HG02885 (cell line): ENCODE data around the gene ZC3H18.

Source experiments
- ATAC-seq: cut with Tn5 transposase; IDR thresholded peaks from one replicate; pipeline ENCODE4 v1.9.1; 2021; ENCODE audit warnings: mild to moderate bottlenecking; ENCODE audit not compliant: unreplicated experiment, poor library complexity

Gene ZC3H18

DNA sequence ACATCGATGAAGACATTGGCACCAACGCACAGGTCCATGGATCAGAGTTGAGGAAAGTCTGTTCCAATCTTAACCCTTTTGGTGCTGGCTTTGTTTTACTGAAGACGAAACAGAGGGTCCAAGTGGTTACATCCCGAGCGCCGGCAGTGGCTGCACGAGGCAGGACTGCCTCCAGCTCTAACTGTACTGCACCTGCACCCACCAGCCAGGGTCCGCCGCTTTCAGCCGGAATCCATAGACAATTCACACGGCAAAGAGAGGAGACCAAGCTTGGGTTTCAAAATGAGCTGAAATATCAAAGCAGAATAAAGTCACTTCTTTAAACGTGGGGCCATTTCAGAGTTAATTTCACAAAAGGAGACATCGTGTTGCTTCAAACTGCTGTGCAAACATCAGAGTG lies 21.2 kb upstream of the ZC3H18 start:
- no peak for ATAC-seq

DNA sequence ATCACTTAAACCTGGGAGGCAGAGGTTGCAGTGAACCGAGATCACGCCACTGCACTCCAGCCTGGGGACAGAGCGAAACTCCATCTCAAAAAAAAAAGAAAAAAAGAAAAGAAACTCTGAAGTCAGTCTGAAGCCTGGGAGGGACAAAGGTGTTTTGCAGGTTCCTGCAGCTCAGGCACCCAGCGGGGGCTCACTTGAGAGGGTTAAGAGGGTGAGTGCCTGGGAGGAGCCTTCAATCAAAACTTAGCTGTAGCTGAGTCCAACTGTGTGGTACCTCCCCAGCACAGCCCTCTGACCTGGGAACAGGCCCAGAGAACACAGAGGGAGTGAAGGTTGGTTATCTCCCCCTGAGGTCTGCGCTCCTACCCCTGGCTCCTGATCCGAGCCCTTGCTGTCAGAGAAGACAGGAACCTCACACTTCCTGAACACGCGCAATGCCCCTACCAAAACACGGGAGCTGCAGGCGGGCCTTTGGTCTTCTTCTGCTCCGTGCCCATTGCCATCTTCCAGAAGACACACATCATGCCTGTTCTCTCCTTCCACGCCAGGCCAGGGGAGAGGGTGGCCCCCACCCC lies 20.4 kb upstream of the ZC3H18 start:
- ATAC-seq = no peak

GRCh38 chr16:88550246-88550661 lies 19.9 kb upstream of the ZC3H18 start:
- ATAC-seq = no peak

GRCh38 chr16:88552166-88552565 lies 18.0 kb upstream of the ZC3H18 start:
- no peak for ATAC-seq

DNA sequence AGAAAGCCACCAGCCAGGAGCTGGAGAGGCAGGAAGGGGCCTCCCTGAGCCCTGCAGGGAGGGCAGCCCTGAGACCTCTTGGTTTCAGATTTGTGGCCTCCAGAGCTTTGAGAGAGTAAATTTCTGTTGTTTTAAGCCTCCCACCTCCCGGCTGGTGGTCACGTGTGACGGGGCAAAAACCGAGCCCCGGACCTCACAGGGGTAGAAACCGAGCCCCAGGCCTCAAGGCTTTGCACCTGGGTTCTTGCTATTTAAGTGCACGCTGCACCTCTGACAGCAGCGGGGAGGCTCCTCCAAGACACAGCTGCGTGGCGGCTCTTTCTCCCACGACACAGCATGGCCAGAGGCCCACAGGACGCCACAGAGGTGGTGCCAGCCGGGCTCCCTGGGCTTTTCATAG lies 17.4 kb upstream of the ZC3H18 start:
- ATAC-seq = peak; percentile 56

GRCh38 chr16:88553739-88554138 lies 16.5 kb upstream of the ZC3H18 start:
- ATAC-seq = no peak

GRCh38 chr16:88554711-88555264 lies 15.4 kb upstream of the ZC3H18 start:
- ATAC-seq = no peak

- ATAC-seq = no peak
Measured at GRCh38 chr16:88556294-88556988, 13.8 kb upstream of the ZC3H18 start.

GRCh38 chr16:88558457-88559442 lies 11.5 kb upstream of the ZC3H18 start:
- no peak for ATAC-seq

DNA sequence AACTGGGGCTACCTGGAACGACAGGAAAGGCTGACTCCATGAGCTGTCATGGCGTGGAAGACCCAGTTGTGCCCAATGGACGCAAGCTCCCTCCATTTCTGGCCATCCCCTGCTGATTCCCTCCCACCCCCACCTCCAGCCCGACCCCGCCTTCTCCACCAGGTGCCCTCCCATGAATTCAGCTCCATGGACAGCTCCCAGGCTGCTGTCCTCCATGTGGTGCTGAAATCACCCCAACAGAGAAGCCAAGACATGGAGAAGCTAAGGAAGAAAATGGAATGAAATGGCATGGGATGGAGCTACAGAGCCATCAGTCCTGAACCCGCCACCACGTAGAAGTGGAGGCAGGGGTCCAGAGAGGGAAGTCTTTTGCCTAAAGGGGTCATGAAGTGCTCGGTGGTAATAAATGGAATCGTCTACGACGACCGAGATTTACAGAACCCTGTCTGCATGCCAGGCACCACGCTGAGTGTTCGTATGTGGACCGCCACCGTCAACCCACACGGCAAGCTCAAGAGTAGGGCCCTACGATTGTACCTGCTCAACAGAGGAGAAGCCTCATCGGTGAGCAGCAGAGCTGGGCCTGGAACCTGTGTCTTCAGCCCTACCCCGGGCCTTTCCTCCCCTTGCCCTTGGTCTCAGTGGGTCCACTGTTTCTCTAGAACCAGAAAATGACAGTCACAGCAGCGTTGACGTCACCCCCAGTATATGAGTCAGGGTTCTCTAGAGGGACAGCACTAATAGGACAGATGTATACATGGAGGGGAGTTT lies 9.3 kb upstream of the ZC3H18 start:
- no peak for ATAC-seq

GRCh38 chr16:88561485-88562359 lies 8.5 kb upstream of the ZC3H18 start:
- ATAC-seq = no peak

GRCh38 chr16:88566158-88566557 lies 4.0 kb upstream of the ZC3H18 start:
- no peak for ATAC-seq

GRCh38 chr16:88568710-88569613 lies 1.2 kb upstream of the ZC3H18 start:
- ATAC-seq = no peak

GRCh38 chr16:88569614-88569984 lies 604 bp upstream of the ZC3H18 start:
- ATAC-seq = peak; percentile 25

GRCh38 chr16:88570691-88571092 lies 489 bp downstream of the ZC3H18 start:
- peak; percentile 30 for ATAC-seq

DNA sequence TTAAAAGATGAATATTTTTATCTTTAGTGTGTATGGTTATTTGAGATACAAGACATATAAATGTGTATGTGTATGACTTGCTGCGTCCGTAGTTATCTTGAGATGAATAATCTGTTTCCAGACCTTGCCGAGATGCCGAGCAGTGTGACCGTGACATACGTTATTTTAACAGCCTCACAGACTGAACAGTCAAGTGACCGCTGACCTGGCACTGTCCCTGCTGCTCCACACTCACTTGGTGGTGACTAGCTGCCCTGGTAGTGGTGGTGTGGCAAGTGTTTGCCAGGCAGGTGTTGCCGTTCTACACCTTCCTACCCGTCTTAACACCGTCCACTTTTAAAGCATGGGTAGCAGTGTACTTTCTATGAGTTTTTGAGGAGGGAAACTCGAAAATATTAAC lies 5.0 kb downstream of the ZC3H18 start:
- ATAC-seq = no peak

- ATAC-seq = no peak
Measured at GRCh38 chr16:88576307-88576706, 6.1 kb downstream of the ZC3H18 start.

- no peak for ATAC-seq
Measured at GRCh38 chr16:88577166-88577565, 7.0 kb downstream of the ZC3H18 start.
